Stimulated activated CD4-positive, alpha-beta T cell treated with anti-CD3 and anti-CD28 coated beads, Interleukin-1b, Interleukin-23, amount 100 ng/mL, for 24 hours (primary cell): ENCODE results near the gene ACCS.

Source experiments
- DNase-seq, 4 experiments: peaks; one replicate each; pipeline ENCODE4 v3.0.0-alpha.2; 2020; ENCODE audit warnings: low read depth in 4 of 4, low spot score in 1 of 4

ACCS gene

DNA sequence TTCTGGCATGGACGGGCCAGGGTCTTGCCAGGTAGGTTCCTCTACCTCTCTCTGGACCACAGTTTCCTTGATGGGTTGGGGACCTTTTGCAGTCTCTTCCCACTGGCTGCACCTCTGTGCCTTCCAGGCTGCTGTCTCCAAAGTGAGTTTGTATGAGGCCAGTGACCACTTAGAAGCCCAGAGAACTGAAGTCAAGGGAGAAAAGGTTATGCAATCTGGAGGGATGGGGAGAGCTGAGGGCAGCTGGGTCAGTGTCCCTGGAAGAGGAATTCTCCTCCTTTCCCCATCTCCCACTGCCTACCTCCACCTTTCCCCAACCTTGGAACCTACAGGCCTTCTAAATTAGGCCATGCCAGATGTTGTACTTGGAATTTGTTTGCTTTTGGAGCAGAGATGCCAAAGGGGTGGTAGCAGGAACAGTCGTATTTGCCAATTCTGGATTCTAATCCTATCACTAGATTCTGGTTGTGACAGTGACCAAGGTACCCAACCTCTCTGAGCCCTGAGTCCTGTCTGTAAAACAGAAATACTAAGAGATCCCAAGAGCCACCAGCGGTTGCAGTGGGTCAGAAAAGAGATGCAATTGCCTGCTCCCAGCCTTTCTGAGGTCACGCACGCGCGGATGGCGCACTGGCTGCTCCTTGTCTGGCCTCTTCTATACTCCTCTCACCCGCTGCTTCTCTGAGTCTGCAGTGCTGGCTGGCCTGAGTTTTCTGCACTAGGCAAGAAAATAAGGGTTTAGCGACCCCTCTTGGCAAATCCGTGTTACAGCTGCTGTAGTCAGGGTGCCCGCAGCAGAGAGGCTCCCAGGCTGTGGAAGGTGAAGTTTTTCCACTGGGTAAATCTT lies 29.0 kb upstream of the ACCS start:
- peak in 2 of 4 experiments; percentile 5 to 20 for DNase-seq

DNA sequence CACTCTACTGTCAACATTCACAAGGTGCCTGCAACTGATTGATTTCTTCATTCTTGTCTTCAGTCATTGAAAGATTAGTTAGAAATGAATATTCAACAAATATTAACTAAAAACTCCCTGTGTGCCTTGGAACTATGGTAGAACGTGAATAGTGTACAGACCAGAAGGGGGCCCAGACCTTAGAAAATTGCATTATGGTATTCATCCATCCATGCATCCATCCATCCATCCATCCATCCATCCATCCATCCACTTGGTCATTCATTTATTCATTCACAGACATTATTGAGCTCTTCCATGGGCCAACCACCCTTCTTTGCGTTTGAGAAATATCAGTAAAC lies 28.4 kb upstream of the ACCS start:
- no peak for DNase-seq

DNA sequence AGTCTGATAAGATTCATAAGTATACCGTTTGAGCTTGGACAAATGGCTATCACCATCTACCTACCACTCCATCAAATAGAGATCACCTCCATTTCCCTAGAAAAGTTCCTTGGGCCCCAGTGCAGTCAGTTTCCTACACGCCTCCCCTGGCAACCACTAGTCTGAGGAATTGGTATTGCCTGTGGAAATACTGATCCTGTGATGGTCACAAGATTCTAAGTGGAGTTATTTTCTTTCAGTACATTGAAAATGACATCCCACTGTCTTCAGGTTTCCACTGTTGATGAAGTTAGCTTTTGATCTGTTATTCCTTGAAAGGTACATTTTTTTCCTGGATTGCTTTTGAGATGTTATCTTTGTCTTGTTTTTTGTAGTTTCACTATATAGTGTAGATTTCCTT lies 22.9 kb upstream of the ACCS start:
- no peak for DNase-seq

DNA sequence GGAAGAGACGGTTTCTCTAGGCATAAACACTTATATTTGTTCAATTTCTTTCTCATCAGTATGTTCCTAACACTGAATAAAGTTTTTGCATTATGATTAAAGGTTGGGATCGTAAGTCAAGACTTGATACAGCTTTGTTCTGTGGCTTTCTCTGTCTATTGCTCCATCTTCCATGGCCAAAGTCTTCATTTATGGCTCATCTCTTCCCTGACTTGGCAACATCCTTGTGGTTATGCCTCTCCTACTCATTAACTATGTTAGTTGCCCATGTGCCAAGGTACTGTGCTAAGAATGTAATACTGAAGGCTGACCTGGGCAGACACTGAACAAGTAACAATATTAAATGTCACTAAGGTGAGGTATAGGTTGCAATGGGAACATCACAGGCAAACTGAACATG lies 19.9 kb upstream of the ACCS start:
- no peak for DNase-seq

DNA sequence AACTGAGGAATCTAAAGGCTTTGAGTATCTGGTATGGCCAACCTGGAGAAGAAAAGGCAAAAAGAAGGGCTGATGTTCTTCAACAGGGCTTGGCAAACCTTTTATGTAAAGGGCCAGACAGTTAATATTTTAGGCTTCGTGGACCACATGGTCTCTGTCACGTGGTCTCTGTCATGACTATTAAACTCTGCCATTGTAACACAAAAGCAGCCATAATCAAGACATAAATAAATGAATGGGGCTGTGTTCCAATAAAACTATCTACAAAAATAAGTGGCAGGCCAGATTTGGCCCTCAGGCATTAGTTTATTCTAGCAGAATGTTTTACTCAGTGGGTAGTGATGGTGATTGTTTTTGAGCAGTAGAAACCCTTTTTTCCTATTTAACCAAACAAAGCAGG lies 18.8 kb upstream of the ACCS start:
- no peak for DNase-seq

DNA sequence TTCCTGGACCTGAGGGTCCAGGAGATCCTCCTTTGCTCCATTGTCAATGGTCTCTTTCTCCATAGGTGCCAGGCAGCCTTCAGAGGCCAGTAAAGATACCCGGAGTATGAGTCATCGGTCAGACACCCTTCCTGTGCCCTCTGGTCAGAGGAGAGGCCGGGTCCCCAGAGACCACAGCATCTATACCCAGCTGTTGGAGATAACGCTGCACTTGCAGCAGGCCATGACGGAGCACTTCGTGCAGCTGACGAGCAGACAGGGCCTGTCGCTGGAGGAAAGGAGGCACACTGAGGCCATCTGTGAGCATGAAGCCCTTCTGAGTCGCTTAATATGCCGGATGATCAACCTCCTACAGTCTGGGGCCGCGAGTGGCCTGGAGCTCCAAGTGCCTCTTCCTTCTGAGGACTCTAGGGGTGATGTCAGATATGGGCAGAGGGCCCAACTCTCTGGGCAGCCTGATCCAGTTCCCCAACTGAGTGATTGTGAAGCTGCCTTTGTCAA lies 18.1 kb upstream of the ACCS start, which contains the start of gene ACCSL:
Gene ACCSL, plus strand, starts transcription at position 51 of the 501 bp plus-strand sequence. Its CDS starts 56 bp downstream, at position 107.
- no peak for DNase-seq

DNA sequence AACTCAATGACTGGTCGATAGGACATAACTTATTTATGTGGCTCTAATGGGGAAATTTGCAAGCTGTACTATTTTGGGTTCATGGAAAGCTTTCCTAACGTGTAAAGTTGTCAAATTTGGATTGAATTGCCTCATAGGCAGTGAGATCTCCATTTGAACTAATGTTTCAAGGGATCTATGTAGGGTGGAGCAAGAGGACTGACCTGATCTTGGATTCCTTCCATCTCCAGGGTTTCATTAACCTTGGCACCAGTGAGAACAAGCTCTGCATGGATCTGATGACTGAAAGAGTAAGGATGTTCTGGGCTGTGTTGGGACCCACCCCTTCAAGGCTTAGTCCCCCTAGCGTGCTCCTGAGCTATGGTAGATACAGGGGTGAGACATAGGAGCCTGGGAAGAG lies 16.2 kb upstream of the ACCS start:
- DNase-seq: no peak

DNA sequence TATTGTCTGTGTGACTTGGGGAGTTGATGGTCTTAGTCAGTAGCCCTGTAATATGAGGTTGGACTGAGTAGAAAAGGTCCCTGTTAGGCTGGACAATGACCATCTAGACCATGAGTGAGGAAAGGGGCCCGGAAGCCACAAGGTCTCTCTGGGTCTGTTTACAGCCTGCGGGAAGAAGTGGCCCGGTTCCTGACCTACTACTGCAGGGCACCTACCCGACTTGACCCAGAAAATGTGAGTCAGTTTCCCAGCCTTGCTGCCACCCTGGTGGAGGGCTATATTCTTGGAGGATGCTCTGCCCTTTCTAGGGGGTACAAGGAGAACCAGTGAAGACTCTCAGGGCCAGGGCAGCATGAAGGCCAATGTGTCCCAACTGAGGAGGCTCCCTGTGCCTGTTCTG lies 14.9 kb upstream of the ACCS start:
- no peak for DNase-seq

DNA sequence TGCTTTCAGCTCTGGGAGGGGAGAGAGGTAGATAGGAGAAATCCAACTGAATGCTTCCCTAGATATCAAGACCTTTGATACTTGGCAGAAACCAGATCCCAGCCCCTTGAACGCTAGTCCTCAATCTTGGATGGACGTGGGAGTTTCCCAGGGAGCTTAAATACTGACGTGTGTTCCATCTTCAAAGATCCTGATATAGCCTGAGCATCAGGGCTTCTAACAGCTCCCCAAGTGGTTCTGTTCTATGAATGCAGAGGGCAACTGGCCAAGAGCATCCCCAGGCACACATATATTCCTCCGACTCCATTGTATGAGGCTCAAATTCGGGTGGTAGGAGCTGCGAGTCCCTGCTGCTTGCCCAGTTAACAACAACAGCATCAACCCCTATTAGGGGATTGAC lies 8.7 kb upstream of the ACCS start:
- no peak for DNase-seq

DNA sequence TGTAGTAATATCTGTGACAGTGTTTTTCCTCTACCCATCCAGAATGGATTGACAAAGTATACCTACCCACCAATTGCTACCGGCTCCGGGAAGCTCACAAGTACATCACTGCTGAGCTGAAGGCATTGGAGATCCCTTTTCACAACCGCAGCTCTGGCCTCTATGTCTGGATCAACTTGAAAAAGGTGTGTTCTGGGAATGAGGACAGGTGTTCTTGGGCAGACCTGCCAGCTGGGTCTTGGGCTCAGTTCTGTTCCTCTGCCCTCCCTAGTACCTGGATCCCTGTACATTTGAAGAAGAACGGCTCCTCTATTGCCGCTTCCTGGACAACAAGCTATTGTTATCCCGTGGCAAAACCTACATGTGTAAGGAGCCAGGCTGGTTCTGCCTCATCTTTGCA lies 7.8 kb upstream of the ACCS start:
- no peak for DNase-seq

DNA sequence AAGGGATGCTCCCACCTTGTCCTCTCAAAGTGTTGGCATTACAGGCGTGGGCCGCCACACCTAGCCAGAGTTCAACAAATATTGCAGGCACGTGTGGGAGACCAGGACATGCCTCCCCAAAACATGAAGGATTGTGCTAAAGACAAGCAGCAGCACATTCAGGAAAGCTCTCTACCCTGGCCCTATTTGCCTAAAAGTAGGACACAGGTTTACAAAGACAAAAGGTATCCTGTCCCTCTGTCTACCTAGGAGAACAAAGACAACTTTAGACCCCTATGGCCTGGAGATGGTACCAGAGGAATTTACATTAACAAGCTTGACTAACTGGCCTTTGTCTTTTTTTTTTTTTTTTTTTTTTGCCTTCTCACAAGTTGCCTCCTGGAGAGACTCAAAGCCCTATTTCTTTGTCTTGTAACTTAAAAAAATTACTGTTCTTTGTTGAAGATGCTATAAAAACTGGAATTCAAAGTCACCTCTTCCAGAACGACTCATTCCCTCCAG lies 859 bp upstream of the ACCS start:
- DNase-seq: no peak

DNA sequence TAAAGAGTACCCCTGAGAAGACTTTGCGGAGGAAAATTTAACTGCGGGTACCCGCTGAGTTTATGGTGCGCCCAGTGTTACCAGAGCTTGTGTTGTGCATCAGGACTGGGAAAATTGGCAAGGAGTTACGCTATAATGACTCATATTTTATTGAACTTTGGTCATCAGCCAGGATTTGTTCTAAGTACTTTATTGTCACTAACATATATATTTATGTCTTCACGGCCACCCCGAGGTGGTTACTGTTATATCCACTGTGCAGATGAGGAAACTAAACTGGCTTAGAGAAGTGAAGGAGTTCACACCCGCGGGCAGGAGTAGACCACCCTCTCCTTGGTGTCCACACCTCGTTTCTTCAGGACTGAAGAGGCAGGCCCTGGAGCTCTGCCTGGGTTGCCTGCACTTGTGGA lies 667 bp downstream of the ACCS start:
- DNase-seq: no peak

DNA sequence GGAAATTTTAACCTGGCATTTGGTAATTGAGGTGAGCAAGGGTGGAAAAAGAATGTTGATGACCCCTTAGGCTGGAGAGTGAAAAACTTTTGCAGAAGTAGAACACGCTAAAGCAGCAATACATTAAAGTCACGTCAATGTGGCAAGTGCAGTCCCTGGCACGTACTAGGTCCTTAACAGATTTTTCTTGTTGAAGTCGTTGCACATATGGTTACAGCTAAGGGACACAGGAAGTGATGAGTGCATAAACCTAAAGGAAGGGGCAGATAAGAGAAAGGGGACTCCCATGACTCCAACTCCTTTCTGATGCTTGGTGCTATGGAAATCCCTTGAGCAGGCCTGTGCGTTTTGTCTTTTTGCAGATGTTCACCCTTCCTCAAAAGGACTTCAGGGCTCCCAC lies 1.2 kb downstream of the ACCS start:
- no peak for DNase-seq

DNA sequence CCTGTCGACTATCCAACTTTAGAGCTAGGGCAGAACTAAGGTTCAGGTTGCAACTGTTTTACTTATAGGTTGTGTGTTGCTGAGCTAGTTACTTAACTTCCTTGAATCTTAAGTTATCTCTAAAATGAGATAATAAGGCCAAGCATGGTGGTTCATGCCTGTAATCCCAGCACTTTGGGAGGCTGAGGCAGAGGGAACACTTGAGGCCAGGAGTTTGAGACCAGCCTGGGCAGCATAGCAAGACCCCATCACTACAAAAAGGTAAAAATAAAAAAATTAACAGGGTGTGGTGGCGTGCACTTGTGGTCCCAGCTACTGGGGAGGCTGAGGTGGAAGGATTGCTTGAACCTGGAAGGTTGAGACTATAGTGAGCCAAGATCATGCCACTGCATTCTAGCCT lies 2.1 kb downstream of the ACCS start:
- DNase-seq: no peak

DNA sequence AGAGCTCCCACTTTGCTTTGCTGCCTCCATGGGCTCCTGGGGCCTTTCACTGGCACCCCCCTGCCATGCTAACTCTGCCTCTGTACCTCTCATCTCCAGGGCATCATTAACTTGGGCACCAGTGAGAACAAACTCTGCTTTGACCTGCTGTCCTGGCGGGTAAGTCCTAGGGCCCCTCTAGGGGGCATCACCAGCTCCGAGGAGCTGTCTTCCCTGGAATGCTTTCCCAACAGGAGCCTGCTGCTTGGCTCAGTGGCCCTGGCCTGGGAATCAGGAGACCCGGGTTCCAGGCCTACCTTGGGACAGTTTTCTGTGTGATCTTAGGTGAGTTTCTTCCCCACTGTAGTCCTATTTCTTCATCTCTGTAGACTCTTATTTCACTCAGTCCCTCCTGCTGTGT lies 5.1 kb downstream of the ACCS start:
- no peak for DNase-seq

DNA sequence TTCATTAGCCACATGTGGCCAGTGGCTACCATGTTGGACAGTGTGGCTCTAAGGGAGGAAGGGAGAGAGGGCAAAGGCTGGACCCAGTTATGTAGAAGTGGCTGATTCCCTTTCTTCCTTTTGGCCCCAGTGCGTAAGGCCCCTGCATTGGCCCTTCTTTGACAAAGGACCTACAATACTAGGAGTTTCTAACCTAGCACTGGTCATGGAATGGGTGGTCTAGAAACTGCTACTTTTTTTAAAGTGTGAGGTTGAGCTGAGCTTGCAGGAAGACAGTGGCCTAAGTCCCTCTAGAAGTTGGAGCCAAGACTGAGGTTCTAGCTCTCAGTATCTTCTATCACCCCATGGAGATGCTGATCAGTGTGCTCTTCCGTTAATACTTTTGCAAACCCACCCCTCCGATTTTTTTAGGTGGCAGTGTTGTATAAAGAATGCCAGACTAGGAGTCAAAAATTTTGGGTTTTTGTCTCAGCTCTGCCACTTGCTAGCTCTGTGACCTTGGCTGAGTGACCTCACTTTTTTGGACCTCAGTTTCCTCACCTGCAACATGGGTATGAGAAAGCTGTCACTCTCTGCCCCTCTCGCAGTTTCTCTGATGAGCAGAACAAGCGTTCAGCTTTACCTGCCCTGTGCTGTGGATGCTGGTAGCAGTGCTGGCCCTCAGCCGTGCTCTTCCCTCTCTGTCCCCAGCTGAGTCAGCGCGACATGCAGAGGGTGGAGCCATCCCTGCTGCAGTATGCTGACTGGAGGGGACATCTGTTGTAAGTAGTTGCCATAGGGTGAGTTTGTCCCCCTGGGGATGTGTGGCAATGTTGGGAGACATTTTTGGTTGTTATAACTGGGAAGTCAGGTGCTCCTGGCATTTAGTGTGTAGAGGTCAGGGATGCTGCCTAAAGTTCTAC lies 6.9 kb downstream of the ACCS start:
- DNase-seq: no peak

DNA sequence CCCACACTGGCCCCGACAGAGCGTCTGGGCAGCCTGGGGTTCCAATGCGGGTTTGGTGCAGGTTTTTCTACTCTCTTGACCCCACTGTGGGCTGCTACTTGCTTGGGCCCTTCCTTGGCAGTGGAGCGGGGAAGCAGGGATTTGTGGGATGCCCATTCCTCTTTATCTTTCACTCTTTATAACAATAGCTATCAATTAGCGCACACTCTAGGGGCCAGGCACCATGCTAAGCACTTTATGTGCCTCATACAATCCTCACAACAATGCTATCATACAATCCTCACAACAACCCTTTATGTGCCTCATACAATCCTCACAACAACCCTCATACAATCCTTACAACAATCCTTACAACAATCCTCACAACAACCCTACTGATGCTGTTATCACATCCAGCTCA lies 12.7 kb downstream of the ACCS start:
- no peak for DNase-seq

DNA sequence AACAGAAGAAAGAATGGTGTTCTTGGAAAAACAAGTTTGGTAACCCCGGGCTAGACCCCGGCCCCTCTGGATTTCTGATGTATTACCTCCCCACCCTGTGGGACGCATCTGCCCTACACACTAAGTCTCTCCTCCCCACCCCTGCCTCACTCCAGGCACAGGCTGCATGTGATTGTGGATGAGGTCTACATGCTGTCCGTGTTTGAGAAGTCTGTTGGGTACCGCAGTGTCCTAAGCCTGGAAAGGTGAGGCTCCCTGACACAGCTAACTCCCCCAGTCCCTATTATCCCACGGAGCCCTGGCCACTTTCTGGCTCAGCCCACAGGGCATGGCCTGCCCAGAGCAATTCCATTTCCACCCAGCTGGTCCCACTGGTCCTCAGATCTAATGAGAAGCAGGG lies 13.3 kb downstream of the ACCS start:
- no peak for DNase-seq

DNA sequence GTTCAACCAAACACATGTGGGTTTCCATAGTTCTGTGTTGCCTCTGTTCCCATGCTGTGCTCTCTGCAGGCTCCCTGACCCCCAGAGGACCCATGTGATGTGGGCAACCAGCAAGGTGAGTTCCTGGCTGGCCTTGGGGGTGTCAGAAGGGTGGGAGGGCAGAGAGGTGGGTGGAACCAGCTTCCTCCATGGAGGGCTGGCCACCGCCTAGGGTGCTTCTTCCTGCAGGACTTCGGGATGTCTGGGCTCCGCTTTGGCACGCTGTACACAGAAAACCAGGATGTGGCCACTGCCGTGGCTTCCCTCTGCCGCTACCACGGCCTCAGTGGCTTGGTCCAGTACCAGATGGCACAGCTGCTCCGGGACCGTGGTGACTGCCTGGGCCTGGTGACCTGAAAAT lies 14.9 kb downstream of the ACCS start:
- no peak for DNase-seq

DNA sequence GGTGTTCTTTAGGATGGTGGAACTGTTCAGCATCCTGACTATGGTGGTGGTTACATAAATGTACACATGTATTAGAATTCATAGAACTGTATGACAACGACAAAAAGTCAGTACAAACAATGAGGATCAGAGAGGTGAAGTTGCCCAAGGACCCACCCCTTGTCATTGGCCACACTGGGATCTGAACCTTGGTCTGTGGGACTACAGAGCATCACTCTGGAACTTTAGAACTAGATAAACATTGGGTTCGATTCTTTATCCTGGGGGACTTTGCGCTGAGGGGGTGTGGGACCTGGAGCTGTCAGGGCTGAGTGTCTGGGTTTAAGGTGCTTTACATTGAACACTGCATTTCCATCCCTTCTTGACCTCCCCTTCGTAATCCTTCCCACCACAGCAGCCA lies 16.6 kb downstream of the ACCS start:
- no peak for DNase-seq

DNA sequence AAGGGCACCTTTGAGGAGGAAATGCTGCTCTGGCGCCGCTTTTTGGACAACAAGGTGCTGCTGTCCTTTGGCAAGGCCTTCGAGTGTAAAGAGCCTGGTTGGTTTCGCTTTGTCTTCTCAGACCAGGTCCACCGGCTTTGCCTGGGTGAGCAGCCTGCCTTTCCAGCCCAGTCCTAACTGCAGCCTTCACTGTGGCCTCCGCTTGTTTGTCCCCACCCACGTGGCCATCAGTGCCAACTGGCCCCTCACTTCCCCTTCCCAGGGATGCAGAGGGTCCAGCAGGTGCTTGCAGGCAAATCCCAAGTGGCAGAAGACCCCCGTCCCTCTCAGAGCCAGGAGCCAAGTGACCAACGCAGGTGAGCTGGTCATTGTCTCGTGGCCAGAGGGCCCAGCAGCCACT lies 17.4 kb downstream of the ACCS start:
- no peak for DNase-seq

DNA sequence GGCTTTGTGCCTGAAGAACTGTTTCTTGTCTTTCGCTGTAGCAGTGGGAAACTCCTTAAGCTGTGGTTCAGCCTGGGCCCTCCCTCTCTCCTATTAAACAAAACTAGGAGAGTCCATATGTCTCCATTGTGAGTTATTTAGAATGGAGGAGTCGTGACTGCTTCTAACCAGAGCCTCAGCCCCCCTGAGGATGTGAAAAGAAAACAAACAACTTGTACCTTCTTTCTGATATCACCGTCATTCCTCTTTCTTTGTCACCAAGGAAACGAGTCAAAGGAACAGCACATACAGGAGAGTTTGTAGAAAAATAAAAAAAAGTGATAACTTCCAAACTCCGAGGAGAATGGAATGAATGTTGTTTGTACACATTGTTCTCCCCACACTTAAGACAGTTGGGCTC lies 17.8 kb downstream of the ACCS start:
- no peak for DNase-seq
